ENCODE data around the gene CORO2A. TPM values are rescaled to one million over a fixed set of nuclear protein-coding genes. Genes with fewer than 3 reads are reported as not detected.

The CORO2A gene
- total and polyA plus RNA-seq, 3 experiments from 2014 or later = 5.1 to 11.9 (median 5.1) TPM

DNA sequence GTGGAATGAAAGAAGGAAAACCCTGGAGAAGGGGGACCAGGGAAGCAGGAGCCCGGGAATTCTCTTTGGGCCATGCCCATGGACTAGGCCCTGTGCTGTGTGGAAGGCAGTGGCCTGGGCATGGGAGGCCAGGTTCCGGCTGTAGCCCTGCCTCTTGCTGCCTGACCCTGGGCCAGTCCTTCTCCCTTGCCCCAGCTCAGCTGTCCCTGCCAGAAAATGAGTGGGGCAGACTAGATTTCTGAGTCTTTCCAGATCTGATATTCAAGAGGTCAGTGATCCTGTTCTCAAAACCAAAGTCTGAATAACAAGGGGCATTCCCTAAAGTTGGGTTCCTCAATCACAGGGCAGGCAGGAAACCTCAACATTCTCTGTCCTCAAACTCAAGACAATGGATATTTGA lies 24.8 kb upstream of the CORO2A start:
- no peak overlapping the region for H3K27ac ChIP-seq (ENCODE audit: low read depth, low read length)
- H3K9me3 ChIP-seq (ENCODE audit: low read length) = no peaks in the 10 kb centered on the region
- H3K36me3 ChIP-seq (ENCODE audit: insufficient read depth, low read length) = no peaks in the 10 kb centered on the region
- Mint-ChIP-seq H3K27ac (peak overlapping the region in 1 of 8 donors; percentile 50), H3K27me3 (peaks cover 0 to 3% of the 10 kb centered on the region in 2 donors), H3K36me3 (peaks cover 4 to 72% (median 18%) of the 10 kb centered on the region in 3 donors), H3K4me1 (no peaks in the 10 kb centered on the region), H3K4me3 (no peak overlapping the region), H3K9me3 (no peaks in the 10 kb centered on the region)
- H3K4me1 ChIP-seq (ENCODE audit: insufficient read depth, low read length) = no peaks in the 10 kb centered on the region
- ChIA-PET POLR2A (no interaction called here), CTCF (no interaction called here)
- H3K4me3 ChIP-seq (ENCODE audit: low read length) = no peak overlapping the region
- peak in 1 of 5 donors; percentile 17 for DNase-seq
- no peaks in the 10 kb centered on the region for H3K27me3 ChIP-seq (ENCODE audit: insufficient read depth, low read length, poor library complexity, severe bottlenecking)

DNA sequence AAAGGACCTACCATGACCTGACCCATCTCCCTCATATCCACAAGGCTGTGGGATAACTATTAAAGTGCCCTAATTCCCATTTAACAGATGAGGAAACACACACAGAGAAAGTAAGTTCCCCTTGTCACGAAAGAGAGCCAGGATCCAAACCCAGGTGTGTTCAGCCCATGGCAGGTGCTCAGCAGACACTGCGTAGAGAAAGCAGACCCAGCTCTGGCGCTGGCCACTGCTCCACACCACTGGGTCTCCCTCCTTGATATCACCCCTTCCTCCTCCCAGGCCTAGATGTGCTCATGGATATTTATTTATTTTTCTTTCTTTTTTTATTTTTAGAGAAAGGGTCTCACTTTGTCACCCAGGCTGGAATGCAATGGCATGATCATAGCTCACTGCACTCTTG lies 24.0 kb upstream of the CORO2A start:
- H3K4me1 Mint-ChIP-seq = no peaks in the 10 kb centered on the region
- Histone ChIP-seq H3K4me3 (ENCODE audit: low read length) (no peak overlapping the region), H3K27ac (ENCODE audit: low read depth, low read length) (no peak overlapping the region), H3K4me1 (ENCODE audit: insufficient read depth, low read length) (no peaks in the 10 kb centered on the region), H3K36me3 (ENCODE audit: insufficient read depth, low read length) (no peaks in the 10 kb centered on the region), H3K9me3 (ENCODE audit: low read length) (no peaks in the 10 kb centered on the region), H3K27me3 (ENCODE audit: insufficient read depth, low read length, poor library complexity, severe bottlenecking) (no peaks in the 10 kb centered on the region)
- no peak overlapping the region for H3K4me3 Mint-ChIP-seq
- peaks cover 0 to 2% of the 10 kb centered on the region in 2 donors for H3K27me3 Mint-ChIP-seq
- ChIA-PET POLR2A (no interaction called here), CTCF (interaction anchor here (0.5 to 1.4 kb wide), 2 partner anchors 143 to 157 kb away, joined by 3 read pairs; no protein-coding TSS in a partner anchor)
- H3K9me3 Mint-ChIP-seq = no peaks in the 10 kb centered on the region
- peaks cover 0 to 69% (median 18%) of the 10 kb centered on the region in 3 donors for H3K36me3 Mint-ChIP-seq
- H3K27ac Mint-ChIP-seq = no peak overlapping the region
- DNase-seq = no peak

GRCh38 chr9:98215821-98216220 lies 23.4 kb upstream of the CORO2A start:
- Histone ChIP-seq H3K9me3 (ENCODE audit: low read length) (no peaks in the 10 kb centered on the region), H3K36me3 (ENCODE audit: insufficient read depth, low read length) (no peaks in the 10 kb centered on the region), H3K27me3 (ENCODE audit: insufficient read depth, low read length, poor library complexity, severe bottlenecking) (no peaks in the 10 kb centered on the region), H3K4me1 (ENCODE audit: insufficient read depth, low read length) (no peaks in the 10 kb centered on the region), H3K27ac (ENCODE audit: low read depth, low read length) (no peak overlapping the region), H3K4me3 (ENCODE audit: low read length) (no peak overlapping the region)
- Mint-ChIP-seq H3K4me3 (no peak overlapping the region), H3K27ac (no peak overlapping the region), H3K27me3 (no peaks in the 10 kb centered on the region), H3K4me1 (no peaks in the 10 kb centered on the region), H3K36me3 (peaks cover 0 to 69% (median 18%) of the 10 kb centered on the region in 3 donors), H3K9me3 (no peaks in the 10 kb centered on the region)
- CTCF ChIA-PET = interaction anchor here (0.5 to 1.4 kb wide), 2 partner anchors 142 to 156 kb away, joined by 3 read pairs; no protein-coding TSS in a partner anchor
- POLR2A ChIA-PET = no interaction called here
- peak in 1 of 5 donors; percentile 47 for DNase-seq

GRCh38 chr9:98215271-98215670 lies 22.8 kb upstream of the CORO2A start:
- POLR2A ChIA-PET = no interaction called here
- CTCF ChIA-PET = interaction anchor here (1.4 kb wide), 1 partner anchor 141 kb away, joined by 3 read pairs; no protein-coding TSS in a partner anchor

DNA sequence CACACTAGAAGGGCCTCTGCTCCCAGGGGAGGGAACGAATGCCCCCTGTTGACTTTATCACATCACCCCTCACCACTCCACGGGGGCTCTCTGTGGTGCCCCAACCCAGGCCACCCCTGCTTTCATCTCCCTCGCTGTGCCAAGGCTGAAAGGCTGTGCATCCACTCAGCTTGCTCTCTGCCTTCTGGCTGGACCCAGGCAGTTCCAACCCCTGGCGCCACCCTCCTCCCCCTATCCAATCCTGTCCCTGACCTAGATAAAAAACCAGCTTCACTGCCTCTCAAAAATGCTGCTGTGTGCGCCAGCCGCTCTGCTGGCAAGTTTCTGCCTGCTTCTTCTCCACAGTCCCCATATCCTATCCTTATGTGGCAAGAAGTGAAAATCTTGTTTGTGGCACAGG lies 22.4 kb upstream of the CORO2A start:
- Mint-ChIP-seq H3K27ac (peak overlapping the region in 1 of 8 donors; percentile 68), H3K36me3 (peaks cover 0 to 66% (median 19%) of the 10 kb centered on the region in 3 donors), H3K27me3 (no peaks in the 10 kb centered on the region), H3K4me1 (no peaks in the 10 kb centered on the region), H3K9me3 (no peaks in the 10 kb centered on the region), H3K4me3 (no peak overlapping the region)
- DNase-seq = peak in 1 of 5 donors; percentile 11
- Histone ChIP-seq H3K36me3 (ENCODE audit: insufficient read depth, low read length) (no peaks in the 10 kb centered on the region), H3K27me3 (ENCODE audit: insufficient read depth, low read length, poor library complexity, severe bottlenecking) (no peaks in the 10 kb centered on the region), H3K4me3 (ENCODE audit: low read length) (no peak overlapping the region), H3K9me3 (ENCODE audit: low read length) (no peaks in the 10 kb centered on the region), H3K27ac (ENCODE audit: low read depth, low read length) (no peak overlapping the region), H3K4me1 (ENCODE audit: insufficient read depth, low read length) (no peaks in the 10 kb centered on the region)
- POLR2A ChIA-PET = no interaction called here
- CTCF ChIA-PET = no interaction called here

More at GRCh38 chr9:98215271-98215670, 22.8 kb upstream of the CORO2A start:
- H3K4me3 ChIP-seq (ENCODE audit: low read length) = no peak overlapping the region
- H3K4me3 Mint-ChIP-seq = no peak overlapping the region
- H3K36me3 Mint-ChIP-seq = peaks cover 0 to 68% (median 18%) of the 10 kb centered on the region in 3 donors
- no peaks in the 10 kb centered on the region for H3K9me3 Mint-ChIP-seq
- H3K9me3 ChIP-seq (ENCODE audit: low read length) = no peaks in the 10 kb centered on the region
- H3K27ac ChIP-seq (ENCODE audit: low read depth, low read length) = no peak overlapping the region
- H3K27ac Mint-ChIP-seq = peak overlapping the region in 1 of 8 donors; percentile 68
- no peaks in the 10 kb centered on the region for H3K4me1 Mint-ChIP-seq
- no peaks in the 10 kb centered on the region for H3K36me3 ChIP-seq (ENCODE audit: insufficient read depth, low read length)
- no peaks in the 10 kb centered on the region for H3K27me3 ChIP-seq (ENCODE audit: insufficient read depth, low read length, poor library complexity, severe bottlenecking)
- no peaks in the 10 kb centered on the region for H3K27me3 Mint-ChIP-seq
- DNase-seq = no peak
- no peaks in the 10 kb centered on the region for H3K4me1 ChIP-seq (ENCODE audit: insufficient read depth, low read length)

DNA sequence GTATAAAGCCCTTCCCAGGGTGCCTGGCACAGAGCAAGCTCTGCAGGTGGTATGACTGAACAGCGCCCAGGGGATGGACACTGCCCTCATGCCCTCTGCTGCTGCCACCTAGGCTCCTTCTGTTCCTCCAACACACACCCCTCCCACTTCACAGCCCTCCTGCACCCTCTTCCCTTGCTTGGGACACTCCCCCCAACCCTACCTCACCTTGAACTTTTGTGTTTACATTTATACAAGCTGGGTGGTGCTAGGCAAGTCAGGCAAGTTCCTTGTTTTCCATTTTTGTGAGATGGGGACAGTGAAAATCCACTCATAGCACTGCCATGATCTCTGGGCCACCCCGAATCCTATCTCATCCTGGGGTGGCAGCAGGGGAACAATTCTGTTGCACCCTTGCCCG lies 18.8 kb upstream of the CORO2A start:
- Mint-ChIP-seq H3K4me3 (no peak overlapping the region), H3K27ac (no peak overlapping the region), H3K9me3 (no peaks in the 10 kb centered on the region), H3K27me3 (no peaks in the 10 kb centered on the region), H3K36me3 (peaks cover 0 to 51% (median 16%) of the 10 kb centered on the region in 3 donors), H3K4me1 (peaks cover 0 to 1% (median 0%) of the 10 kb centered on the region in 3 donors)
- no peak overlapping the region for H3K4me3 ChIP-seq (ENCODE audit: low read length)
- no peak overlapping the region for H3K27ac ChIP-seq (ENCODE audit: low read depth, low read length)
- ChIA-PET CTCF (interaction anchor here (1.4 to 1.9 kb wide), 2 partner anchors 18 to 53 kb away, joined by 3 to 4 read pairs; no protein-coding TSS in a partner anchor), POLR2A (no interaction called here)
- no peaks in the 10 kb centered on the region for H3K27me3 ChIP-seq (ENCODE audit: insufficient read depth, low read length, poor library complexity, severe bottlenecking)
- no peaks in the 10 kb centered on the region for H3K36me3 ChIP-seq (ENCODE audit: insufficient read depth, low read length)
- no peaks in the 10 kb centered on the region for H3K9me3 ChIP-seq (ENCODE audit: low read length)
- no peaks in the 10 kb centered on the region for H3K4me1 ChIP-seq (ENCODE audit: insufficient read depth, low read length)
- peak in 1 of 5 donors; percentile 7 for DNase-seq

GRCh38 chr9:98210435-98210834 lies 18.0 kb upstream of the CORO2A start:
- Histone ChIP-seq H3K4me3 (ENCODE audit: low read length) (no peak overlapping the region), H3K4me1 (ENCODE audit: insufficient read depth, low read length) (no peaks in the 10 kb centered on the region), H3K9me3 (ENCODE audit: low read length) (no peaks in the 10 kb centered on the region), H3K27me3 (ENCODE audit: insufficient read depth, low read length, poor library complexity, severe bottlenecking) (no peaks in the 10 kb centered on the region), H3K27ac (ENCODE audit: low read depth, low read length) (no peak overlapping the region), H3K36me3 (ENCODE audit: insufficient read depth, low read length) (no peaks in the 10 kb centered on the region)
- H3K27me3 Mint-ChIP-seq = no peaks in the 10 kb centered on the region
- peaks cover 0 to 44% (median 11%) of the 10 kb centered on the region in 3 donors for H3K36me3 Mint-ChIP-seq
- no peaks in the 10 kb centered on the region for H3K9me3 Mint-ChIP-seq
- H3K4me3 Mint-ChIP-seq = no peak overlapping the region
- ChIA-PET POLR2A (no interaction called here), CTCF (interaction anchor here (1.4 to 1.9 kb wide), 2 partner anchors 19 to 53 kb away, joined by 3 to 4 read pairs; no protein-coding TSS in a partner anchor)
- DNase-seq = peak in 1 of 5 donors; percentile 38
- H3K27ac Mint-ChIP-seq = no peak overlapping the region
- peaks cover 4 to 5% (median 5%) of the 10 kb centered on the region in 3 donors for H3K4me1 Mint-ChIP-seq

GRCh38 chr9:98209530-98209929 lies 17.1 kb upstream of the CORO2A start:
- DNase-seq = peak in 1 of 5 donors; percentile 35
- H3K4me1 ChIP-seq (ENCODE audit: insufficient read depth, low read length) = no peaks in the 10 kb centered on the region
- no peaks in the 10 kb centered on the region for H3K36me3 ChIP-seq (ENCODE audit: insufficient read depth, low read length)
- H3K4me3 ChIP-seq (ENCODE audit: low read length) = no peak overlapping the region
- no peaks in the 10 kb centered on the region for H3K27me3 ChIP-seq (ENCODE audit: insufficient read depth, low read length, poor library complexity, severe bottlenecking)
- no peak overlapping the region for H3K4me3 Mint-ChIP-seq
- H3K9me3 Mint-ChIP-seq = no peaks in the 10 kb centered on the region
- H3K27ac ChIP-seq (ENCODE audit: low read depth, low read length) = no peak overlapping the region
- no peaks in the 10 kb centered on the region for H3K27me3 Mint-ChIP-seq
- ChIA-PET CTCF (interaction anchor here (0.6 kb wide), 1 partner anchor 261 kb away, joined by 4 read pairs; no protein-coding TSS in a partner anchor), POLR2A (no interaction called here)
- peaks cover 0 to 37% (median 6%) of the 10 kb centered on the region in 3 donors for H3K36me3 Mint-ChIP-seq
- peaks cover 4 to 5% (median 5%) of the 10 kb centered on the region in 3 donors for H3K4me1 Mint-ChIP-seq
- H3K9me3 ChIP-seq (ENCODE audit: low read length) = no peaks in the 10 kb centered on the region
- H3K27ac Mint-ChIP-seq = peak overlapping the region in 2 of 8 donors; percentile 43 to 66
